HCEC 1CT (cell line): ENCODE measurements around the gene AKR1C2.
A peak's percentile ranks its signal among the peaks of the same experiment; 100 is the strongest.
"Not testable (repeated sequence)": the region's sequence is repeated elsewhere in the genome, so short reads cannot be mapped to it uniquely, and the experiment has no call there.

Source experiments
- DNase-seq: peaks from one replicate; pipeline ENCODE4 v3.0.0-alpha.2; 2017

The AKR1C2 gene

GRCh38 chr10:4984971-4985594, 18.6 kb downstream of the AKR1C2 start:
- no peak for DNase-seq

- no peak for DNase-seq
Measured at GRCh38 chr10:4984223-4984622, 19.4 kb downstream of the AKR1C2 start.

GRCh38 chr10:4983615-4984216, 19.9 kb downstream of the AKR1C2 start:
- DNase-seq = no peak

GRCh38 chr10:4982764-4983226, 20.9 kb downstream of the AKR1C2 start:
- DNase-seq = no peak

GRCh38 chr10:4981722-4982471, 21.8 kb downstream of the AKR1C2 start:
- DNase-seq = peak; percentile 25

GRCh38 chr10:4980793-4981192, 22.9 kb downstream of the AKR1C2 start:
- no peak for DNase-seq

- DNase-seq = no peak
Measured at GRCh38 chr10:4978870-4979269, 24.8 kb downstream of the AKR1C2 start.

GRCh38 chr10:4977025-4977424, 26.6 kb downstream of the AKR1C2 start:
- DNase-seq = no peak

- DNase-seq = not testable (repeated sequence)
Measured at GRCh38 chr10:4974400-4974799, 29.3 kb downstream of the AKR1C2 start.

GRCh38 chr10:4973294-4973693, 30.4 kb downstream of the AKR1C2 start:
- not testable (repeated sequence) for DNase-seq

- DNase-seq = not testable (repeated sequence)
Measured at GRCh38 chr10:4972369-4973142, 31.1 kb downstream of the AKR1C2 start.

GRCh38 chr10:4970362-4970761, 33.3 kb downstream of the AKR1C2 start:
- DNase-seq = not testable (repeated sequence)

- DNase-seq = not testable (repeated sequence)
Measured at GRCh38 chr10:4969289-4969688, 34.4 kb downstream of the AKR1C2 start.

- not testable (repeated sequence) for DNase-seq
Measured at GRCh38 chr10:4967189-4967588, 36.5 kb downstream of the AKR1C2 start.

- not testable (repeated sequence) for DNase-seq
Measured at GRCh38 chr10:4965763-4966162, 37.9 kb downstream of the AKR1C2 start.

GRCh38 chr10:4963815-4964154, 39.9 kb downstream of the AKR1C2 start:
- not testable (repeated sequence) for DNase-seq

GRCh38 chr10:4962876-4963814, 40.5 kb downstream of the AKR1C2 start, which contains the start of gene AKR1C1:
AKR1C1 (plus strand) TSS chr10:4963415; CDS start chr10:4963445, 30 bp downstream.
- DNase-seq = peak; percentile 63

- DNase-seq = not testable (repeated sequence)
Measured at GRCh38 chr10:4962308-4962707, 41.3 kb downstream of the AKR1C2 start.

GRCh38 chr10:4961558-4961957, 42.1 kb downstream of the AKR1C2 start:
- DNase-seq = not testable (repeated sequence)

GRCh38 chr10:4956955-4957645, 46.6 kb downstream of the AKR1C2 start:
- not testable (repeated sequence) for DNase-seq

- not testable (repeated sequence) for DNase-seq
Measured at GRCh38 chr10:4956088-4956487, 47.6 kb downstream of the AKR1C2 start.
